Activated T-helper 9 cell treated with anti-CD3 and anti-CD28 coated beads, Interleukin-2, amount 50 U/mL, for 16 hours (primary cell): ENCODE data around the gene HSD17B12.

Experiments used
- DNase-seq: peaks from one replicate; pipeline ENCODE4 v3.0.0-alpha.2; 2020; ENCODE audit warnings: low read depth

The HSD17B12 gene

DNA sequence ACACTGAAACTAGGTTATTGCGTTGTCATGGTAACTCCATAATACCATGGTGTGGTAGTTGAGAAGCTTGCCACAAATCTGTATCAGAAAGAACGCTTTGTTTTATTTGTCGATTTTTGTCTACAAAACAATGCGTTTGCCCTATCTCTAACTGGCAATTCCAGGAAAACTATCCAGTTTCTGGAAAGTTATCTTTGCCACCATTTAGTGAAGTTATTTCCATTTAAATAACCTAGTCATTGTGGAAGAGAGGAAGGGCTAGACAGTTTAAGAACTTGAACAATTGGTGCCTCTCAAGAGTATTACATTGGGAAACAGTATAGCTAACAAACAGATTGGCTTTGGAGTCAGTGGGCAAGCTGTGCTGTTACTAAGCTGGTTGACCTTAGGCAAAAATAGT is 7.9 kb downstream of the HSD17B12 start:
- no peak for DNase-seq

DNA sequence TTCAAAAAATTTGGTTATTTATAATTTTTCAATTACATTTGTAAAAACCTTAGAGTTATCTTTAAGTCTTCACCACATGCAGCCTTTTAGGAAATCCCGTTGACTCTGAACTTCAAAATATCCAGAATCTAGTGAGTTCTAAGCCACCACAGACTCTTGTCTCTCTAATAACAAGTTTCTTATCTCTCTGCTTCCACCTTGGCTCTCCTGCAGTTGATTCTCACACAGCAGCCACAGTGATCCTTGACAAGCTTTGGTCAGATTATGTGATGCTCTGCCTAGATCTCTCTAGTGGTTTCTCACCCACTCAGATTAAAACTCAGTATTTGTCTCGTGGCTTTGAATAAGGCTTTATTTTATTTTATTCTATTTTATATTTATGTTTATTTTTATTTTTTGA is 8.6 kb downstream of the HSD17B12 start:
- no peak for DNase-seq

DNA sequence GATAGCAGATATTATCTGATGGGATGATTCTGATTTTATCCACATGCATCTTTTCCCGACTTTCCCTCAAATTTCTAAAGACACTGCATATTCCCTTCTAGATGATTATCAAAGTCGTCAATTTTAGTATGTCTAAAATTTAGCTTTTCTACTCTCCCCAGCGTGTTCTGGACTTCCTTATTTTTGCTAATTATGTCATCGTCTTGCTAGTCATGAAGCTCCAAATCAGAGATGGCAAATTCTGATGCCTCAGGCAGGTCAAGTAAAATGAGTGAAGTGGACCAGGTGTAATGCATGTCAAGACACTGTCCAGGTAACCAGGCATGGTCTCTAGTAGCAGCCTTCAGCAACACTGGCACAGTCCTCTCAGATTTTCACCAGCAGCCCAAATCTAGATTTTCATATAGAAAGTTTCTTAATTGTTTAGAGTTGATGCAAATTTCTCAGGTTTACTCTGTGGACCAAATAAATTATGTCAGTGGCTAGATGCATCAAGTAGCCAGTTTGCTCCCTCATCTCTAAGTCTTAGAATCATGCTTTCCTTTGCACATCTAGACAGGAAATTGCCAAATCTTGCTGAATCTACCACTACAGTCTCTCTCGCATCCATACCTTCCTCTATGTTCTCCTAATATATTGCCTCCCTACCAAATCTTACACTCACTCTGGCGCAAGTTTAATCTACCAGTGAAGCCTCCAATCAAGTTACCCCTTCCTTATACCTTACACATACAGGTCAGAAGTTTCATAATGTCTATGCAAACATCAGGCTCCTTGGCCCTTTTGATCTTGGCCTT is 10.6 kb downstream of the HSD17B12 start:
- DNase-seq: no peak

DNA sequence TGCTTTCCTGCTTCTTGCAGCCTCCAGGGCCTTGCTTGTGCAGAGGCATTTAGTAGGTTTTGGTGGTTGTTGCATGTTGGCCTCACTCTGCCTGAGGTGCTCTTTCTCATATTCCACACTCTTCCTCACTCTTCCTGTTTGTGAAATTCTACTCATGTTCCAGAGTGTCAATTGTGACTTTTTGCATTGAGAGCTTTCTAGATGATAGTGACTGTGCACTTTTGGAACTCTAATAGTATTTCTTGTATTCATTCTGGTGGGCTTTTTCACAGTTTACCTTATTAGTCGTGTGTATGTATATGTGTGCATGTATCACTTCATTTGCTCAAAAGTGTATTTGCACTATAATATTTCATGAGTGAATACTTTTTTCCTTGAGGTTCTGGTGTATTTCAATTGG is 11.3 kb downstream of the HSD17B12 start:
- DNase-seq: no peak

DNA sequence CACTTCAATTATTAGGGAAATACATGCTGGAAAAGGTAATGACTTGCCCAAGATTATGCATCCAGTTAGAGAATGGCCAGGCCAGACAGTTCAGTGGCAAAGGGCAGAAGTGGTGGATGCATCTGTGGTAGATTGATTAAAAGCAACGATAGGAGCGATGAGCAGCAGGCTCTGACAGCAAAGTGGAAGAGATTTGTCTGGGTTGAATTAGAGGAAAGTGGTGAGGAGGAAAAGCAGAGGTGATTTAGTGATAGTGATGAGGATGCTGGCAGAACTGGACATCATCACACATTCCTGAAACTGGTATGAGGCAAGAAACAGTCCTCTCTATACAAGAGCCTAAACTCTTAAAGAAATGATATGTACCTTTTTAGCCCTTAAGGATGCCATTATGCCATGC is 12.5 kb downstream of the HSD17B12 start:
- no peak for DNase-seq

DNA sequence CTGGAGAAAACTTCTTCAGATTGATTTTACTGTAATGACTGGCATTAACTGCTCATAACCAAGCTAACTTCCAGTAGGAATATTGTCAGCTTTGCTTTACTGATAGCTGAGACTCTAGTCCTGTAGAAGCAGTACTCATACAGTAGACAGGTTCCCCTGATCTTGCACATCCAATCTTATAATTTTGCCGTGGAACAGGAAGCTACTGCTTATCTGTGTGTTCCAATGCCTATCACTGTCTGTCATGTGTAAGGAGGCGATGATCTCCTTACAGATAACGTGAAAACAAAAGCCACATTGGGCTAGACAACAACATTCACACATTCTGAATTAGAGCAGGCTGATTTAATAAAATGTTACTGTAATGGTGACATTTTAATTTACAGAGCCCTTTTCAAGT is 13.2 kb downstream of the HSD17B12 start:
- DNase-seq: no peak

DNA sequence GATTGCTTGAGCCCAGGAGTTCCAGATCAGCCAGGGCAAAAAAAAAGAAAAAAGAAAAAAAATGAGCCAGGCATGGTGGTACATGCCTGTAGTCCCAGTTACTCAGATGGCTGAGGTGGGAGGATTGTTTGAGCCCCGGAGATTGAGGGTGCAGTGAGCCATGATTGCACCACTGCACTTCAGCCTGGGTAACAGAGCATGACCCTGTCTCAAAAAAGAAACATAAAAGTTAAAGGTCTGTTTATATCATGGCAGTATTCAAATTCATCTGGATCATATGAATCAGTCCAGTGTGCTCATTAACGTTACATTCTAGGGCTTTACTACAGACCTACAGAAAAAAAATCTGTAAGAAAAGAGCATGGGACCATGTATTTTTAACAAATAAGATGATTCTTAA is 13.9 kb downstream of the HSD17B12 start:
- DNase-seq: no peak

DNA sequence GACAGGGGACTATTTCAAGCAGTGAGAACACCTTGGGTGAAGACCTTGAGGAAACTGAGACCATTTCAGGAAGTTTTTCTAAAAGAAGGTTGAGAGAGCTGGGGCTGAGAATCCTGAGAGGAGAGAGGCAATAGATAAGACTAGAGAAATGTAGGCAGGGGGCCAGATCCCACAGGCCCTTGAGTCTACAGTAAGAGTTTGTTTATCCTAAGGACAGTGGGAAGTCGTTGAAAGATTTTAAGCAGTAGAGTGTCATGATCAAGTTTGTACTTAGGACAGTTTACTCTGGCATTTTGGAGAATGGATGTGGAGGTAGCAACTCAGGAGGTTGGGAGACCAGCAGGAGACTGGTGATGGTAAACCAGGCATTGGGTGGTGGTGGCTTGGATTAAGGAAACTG is 17.1 kb downstream of the HSD17B12 start:
- no peak for DNase-seq

DNA sequence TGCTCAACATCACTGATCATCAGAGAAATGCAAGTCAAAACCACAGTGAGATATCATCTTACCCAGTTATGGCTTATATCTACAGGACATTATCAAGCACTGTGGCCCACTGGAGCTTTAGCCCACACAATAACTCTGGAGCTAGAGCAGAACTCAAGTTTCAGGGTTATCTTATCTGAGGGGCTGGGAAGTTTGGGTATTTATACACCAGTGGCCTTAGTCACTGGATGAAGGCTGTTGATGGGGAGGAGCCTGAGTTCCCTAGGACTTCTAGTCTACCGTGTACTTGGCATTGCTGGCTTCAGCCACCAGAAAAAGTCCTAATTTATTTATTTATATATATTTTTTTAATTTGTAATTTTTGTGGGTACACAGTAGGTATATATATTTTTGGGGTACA is 19.3 kb downstream of the HSD17B12 start:
- DNase-seq: no peak

DNA sequence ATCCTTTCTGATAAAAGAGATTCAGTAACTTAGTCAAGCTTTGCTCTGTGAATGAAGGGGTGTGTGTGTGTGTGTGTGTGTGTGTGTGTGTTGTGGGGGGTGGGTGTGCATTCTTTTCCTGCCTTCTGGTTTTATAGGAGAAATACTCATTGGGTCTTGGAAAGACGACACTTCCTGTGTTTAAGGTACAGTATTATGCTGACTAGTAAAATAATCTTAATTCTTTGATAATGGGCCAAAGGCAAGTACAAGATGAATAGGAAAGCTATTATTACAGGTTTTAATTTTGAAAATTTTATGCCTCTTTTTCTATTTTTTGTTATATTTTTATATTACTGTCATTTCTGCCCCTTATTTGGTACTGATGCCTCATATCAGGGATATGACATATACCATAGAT is 26.1 kb downstream of the HSD17B12 start:
- no peak for DNase-seq

DNA sequence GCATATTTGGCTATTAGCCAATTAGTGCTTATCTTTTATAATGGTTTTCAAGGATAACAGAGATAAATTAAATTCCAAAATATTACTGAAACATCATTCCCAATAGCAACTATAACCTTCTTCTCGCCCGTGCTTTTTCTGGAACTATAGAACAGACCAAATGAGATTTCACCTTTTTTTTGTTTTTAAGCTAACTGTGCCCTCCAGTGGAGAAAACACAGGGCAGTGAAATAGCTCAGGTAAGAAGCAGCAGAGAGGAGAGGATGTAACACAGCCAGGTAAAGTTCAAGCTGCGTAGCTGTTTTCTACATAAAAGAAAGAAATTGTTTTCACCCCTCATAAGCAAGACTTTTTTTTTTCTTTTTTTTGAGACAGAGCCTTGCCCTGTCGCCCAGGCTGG is 28.2 kb downstream of the HSD17B12 start:
- DNase-seq: no peak

DNA sequence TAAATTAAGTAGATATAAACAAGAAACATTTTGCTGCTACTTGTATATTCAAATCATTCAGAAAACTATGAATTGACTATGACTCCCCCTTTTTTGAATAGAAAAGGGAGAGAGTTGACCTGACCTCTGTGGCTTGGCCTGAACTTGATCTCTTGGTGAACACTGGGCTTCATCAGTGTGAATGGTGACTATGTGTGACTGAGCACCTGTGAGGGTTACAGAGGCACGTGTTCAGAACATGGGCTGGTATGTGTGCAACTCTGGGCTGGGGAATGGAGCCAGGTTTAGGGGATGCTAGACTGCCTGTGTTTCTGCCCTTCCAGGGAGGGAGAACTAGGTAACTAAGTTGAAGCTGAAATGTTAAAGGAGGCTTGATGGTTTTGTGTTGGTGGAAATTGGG is 29.2 kb downstream of the HSD17B12 start:
- DNase-seq: no peak

DNA sequence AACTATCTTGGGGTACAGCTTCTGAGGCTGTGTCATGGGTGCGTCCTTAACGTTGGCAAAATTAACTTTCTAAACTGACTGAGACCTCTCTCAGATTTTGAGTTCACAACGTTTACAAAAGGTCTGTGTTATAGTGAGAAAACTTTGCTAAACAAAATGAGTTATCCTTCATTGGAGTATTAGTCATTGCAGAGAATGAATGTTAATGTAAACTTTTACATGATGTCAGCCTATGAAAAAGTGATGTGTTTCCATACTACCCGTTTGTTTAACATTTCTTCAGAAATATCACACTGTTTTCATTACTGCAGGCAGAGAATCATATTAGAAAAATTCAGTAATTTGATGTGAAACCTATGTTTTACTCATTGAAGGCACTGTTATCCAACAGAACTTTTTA is 32.1 kb downstream of the HSD17B12 start:
- DNase-seq: no peak

DNA sequence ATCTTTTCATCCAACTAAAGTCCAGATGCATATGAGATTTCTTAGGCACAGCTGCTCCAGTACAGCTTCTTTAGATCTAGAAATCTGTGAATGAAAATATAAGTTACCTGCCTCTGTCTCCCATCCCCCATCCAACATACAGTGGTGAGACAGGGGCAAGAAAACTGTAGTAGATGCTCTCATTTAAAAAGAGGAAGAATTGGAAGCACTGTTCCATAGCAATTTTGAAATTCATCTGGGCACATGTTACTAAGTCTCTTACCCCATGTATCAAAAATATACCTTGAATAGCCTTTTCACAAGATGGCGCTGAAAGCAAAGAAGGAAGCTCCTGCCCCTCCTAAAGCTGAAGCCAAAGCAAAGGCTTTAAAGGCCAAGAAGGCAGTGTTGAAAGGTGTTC is 37.8 kb downstream of the HSD17B12 start:
- no peak for DNase-seq

DNA sequence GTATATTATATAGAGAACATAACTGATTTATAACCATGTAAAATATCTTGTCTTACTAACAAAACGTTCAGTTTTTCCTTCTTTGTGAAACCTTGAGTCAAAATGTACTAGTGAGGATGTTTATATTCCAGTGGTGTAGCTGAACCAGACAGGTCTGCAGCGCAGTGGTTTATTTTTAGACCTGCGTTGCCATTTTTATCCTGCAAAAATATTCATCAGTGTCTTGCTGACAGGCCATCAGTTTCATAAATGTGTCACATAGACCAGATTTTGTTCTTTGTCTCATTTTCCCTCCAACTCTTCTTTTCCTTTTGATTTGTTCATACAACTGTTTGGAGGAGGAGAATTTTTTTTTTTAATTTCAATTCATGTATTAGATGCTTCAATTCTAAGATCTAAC is 43.1 kb downstream of the HSD17B12 start:
- DNase-seq: no peak

DNA sequence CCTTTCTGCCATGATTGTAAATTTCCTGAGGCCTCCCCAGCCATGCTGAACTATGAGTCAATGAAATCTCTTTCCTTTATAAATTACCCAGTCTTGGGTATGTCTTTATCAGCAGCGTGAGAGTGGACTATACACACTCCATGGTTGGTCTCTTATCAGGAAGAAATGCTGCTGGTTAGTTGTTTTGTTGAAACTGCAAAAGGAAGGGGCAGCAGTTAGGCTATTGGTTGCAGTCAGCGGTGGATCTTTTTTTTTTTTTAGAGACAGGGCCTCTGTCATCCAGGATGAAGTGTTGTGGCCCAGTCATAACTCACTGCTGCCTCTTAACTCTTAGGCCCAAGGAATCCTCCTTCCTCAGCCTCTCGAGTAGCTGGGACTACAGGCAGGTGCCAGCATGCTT is 51.7 kb downstream of the HSD17B12 start:
- no peak for DNase-seq

DNA sequence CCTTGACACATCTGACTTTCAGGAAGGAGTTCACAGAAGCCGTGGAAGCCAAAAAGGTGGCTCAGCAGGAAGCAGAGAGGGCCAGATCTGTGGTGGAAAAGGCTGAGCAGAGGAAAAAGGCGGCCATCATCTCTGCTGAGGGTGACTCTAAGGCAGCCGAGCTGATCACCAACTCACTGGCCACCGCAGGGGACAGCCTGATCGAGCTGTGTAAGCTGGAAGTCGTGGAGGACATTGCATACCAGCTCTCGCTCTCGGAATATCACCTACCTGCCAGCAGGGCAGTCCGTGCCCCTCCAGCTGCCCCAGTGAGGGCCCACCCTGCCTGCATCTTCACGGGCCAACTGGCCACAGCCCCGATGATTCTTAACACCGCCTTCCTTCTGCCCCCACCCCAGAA is 53.7 kb downstream of the HSD17B12 start:
- DNase-seq: no peak

DNA sequence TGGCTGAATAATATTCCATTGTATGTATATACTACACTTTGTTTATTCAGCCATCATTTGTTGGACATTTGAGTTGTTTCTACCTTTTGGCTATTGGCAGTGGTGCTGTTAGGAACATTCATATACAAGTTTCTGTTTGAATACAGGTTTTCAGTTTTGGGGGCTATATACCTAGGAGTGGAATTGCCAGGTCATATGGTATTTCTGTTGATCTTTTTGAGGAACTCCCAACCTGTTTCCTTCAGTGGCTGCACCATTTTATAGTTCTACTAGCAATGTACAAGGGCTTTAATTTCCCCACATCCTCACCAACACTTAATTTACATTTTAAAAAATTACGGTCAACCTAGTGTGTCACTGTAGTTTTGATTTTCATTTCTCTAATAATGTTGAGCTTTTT is 54.6 kb downstream of the HSD17B12 start:
- DNase-seq: no peak

DNA sequence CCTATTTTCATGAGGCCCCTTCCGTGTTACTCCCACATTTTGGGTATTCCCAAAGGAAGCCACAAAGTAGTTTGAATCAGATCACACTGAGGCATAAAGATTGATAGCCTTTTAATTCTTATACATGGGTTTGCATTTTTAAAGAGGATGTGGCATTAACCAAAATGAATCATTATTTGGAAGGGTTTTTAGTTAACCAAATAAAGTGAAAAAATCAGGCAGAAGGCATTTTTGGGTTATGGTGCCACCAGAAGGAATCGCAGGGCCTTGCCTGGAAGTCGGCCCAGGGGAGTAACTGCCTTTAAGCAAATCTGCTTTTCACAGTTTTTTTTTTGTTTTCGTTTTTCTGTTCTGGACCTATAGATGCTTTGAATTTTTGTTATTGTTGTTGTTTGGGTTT is 55.4 kb downstream of the HSD17B12 start:
- no peak for DNase-seq

DNA sequence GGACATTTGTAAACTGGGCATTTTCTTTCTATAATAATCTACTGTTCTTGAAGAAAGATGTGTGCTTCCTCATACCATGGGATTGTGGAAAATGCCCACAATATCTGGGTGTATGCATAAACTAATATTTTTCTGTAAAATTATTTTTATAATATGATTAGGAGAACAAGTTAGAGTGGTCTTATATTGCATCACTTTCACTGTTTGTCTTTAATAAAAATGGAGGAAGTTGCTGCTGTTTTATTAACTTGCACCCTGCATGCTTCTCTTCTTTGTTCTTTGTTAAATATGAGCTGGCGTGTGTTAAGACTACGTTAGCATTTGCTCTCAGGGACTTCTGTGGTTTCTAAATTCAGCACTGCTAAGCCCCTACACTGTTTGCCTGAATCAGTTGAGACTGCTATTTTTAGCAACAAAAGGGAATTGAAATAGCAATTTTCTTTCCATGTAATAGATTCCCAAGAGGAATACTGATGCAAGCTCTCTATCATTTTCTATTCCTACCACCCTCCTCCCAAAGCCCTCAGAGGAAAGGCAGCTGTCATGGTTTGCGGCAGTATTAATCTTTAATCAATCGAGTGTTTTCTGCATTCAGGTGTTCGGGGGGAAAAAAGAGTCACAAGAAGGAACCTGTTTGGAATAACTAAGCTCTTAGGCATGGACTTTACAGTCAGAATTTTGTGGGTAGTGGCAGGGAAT is 56.1 kb downstream of the HSD17B12 start:
- DNase-seq: no peak

DNA sequence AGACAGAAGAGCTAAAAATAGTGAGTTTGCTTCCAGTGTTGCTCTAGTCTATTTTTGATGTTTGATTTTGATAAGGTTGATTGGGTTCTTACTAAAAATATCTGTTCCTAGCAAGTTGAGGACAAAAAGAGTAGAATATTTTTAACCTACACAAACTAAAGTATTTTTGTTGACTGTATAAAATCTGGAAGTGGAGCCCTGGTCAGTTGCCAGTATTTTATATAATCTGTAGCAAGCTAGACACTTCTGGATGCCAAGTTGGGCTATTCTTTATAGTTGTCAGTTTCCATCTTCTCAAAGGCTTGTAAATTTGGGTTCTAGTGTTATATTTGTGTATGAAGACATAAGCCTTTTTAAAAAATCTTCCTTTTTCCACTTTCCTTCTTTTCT is 56.7 kb downstream of the HSD17B12 start:
- no peak for DNase-seq

DNA sequence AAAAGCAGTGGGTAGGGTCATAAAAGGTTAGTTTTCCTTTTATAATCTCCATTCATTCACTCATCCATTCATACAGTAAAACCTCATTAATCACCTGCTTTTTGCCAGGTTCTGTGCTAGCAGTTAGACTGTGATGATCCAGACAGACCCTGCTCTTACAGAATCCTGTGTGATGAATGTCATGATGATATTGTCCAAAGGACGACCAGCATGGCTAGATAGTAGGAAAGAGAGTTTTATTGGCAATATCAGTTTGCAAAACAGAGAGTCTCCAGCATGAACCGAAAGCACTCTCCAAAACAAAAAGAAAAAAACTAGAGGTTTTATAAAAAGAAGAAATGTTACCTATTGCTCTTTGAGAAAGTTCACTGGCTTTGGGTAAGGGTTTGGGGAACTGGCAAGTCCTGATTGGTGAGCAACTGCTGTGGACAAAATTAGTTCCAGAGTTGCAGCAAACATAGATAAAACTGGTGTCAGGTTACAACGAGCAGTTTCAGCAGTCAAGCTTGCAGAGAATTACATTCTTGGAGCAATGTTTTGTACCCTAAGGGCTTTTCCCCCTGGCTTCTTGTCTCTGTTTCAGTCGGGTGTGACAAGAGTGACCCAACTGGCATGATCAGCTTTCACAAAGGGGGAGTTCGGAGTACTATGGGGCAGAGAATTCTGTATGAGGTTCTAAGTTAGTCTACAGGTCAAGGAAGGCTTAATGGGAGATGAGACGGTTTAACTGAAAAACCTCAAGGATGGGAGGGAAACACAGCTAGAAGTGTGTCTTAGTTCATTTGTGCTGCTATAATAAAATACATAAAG is 58.3 kb downstream of the HSD17B12 start:
- DNase-seq: no peak

DNA sequence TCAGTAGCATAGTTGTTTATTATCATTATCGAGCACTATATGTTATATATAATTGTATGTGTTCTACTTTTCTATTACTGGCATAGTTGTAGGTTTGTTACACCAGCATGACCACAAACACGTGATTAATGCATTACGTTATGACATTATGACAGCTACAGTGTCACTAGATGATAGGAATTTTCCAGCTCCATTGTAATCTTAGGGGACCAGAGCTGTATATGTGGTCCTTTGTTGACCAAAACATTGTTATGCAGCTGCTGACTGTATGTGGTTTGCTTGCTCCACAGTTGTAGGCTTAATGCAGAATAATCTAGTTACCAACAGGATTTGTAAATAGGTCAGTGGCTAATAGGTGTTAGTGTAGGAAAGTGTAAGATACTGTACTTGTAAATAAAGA is 66.1 kb downstream of the HSD17B12 start:
- no peak for DNase-seq
